GM23338 (cell line): ENCODE results near the gene PRKACA. TPM values are rescaled to one million over a fixed set of nuclear protein-coding genes. Genes with fewer than 3 reads are reported as not detected.

Source experiments
- ATAC-seq: fragments of 200-7000 bp; cut with Tn5 transposase; 3 replicates; pipeline ENCODE4 v1.9.1; 2020
- DNase-seq: peaks from one replicate; pipeline ENCODE4 v3.0.0-alpha.2; 2015; ENCODE audit warnings: low spot score
- H2AFZ ChIP-seq: fragments of 200-600 bp; sonication (generic); 2 replicates; pipeline ENCODE4 v1.8.0; 2016; ENCODE audit warnings: antibody characterized with exemption, mild to moderate bottlenecking, moderate library complexity
- H3F3A ChIP-seq: fragments of 200-600 bp; sonication (generic); replicated peaks from 2 replicates; pipeline ENCODE4 v1.8.0; 2017; ENCODE audit warnings: antibody characterized with exemption, mixed run types, low read depth
- H3K27ac ChIP-seq: fragments of 200-600 bp; sonication (generic); 2 replicates; pipeline ENCODE4 v1.6.1; 2016; ENCODE audit warnings: low read depth
- H3K27me3 ChIP-seq: fragments of 200-600 bp; sonication (generic); 2 replicates; pipeline ENCODE4 v1.8.0; 2016; ENCODE audit warnings: mild to moderate bottlenecking, mixed run types, moderate library complexity; ENCODE audit not compliant: insufficient read depth
- H3K36me3 ChIP-seq: fragments of 200-600 bp; sonication (generic); 2 replicates; pipeline ENCODE4 v1.8.0; 2016; ENCODE audit warnings: mild to moderate bottlenecking; ENCODE audit not compliant: insufficient read depth
- H3K4me1 ChIP-seq: fragments of 200-600 bp; sonication (generic); 2 replicates; pipeline ENCODE4 v1.8.0; 2016; ENCODE audit warnings: mild to moderate bottlenecking, moderate library complexity; ENCODE audit not compliant: insufficient read depth
- H3K4me2 ChIP-seq: fragments of 200-600 bp; sonication (generic); 2 replicates; pipeline ENCODE4 v1.7.1; 2017; ENCODE audit warnings: mixed run types
- H3K4me3 ChIP-seq: fragments of 200-600 bp; sonication (generic); 2 replicates; pipeline ENCODE4 v1.6.1; 2016; ENCODE audit warnings: mixed run types
- H3K79me2 ChIP-seq: fragments of 200-600 bp; sonication (generic); replicated peaks from 2 replicates; pipeline ENCODE4 v1.8.0; 2017; ENCODE audit warnings: mild to moderate bottlenecking; ENCODE audit not compliant: insufficient read depth
- H3K9me2 ChIP-seq: fragments of 200-600 bp; sonication (generic); 2 replicates; pipeline ENCODE4 v1.8.0; 2017; ENCODE audit not compliant: insufficient read depth
- H4K20me1 ChIP-seq: fragments of 200-600 bp; sonication (generic); replicated peaks from 2 replicates; pipeline ENCODE4 v1.8.0; 2017; ENCODE audit warnings: mild to moderate bottlenecking; ENCODE audit not compliant: insufficient read depth
- H3K27ac Mint-ChIP-seq: 2 replicates; pipeline ENCODE4 v1.8.0; 2020; ENCODE audit warnings: inconsistent platforms, mild to moderate bottlenecking, moderate library complexity, mixed read lengths
- H3K27me3 Mint-ChIP-seq: 3 replicates; pipeline ENCODE4 v1.8.0; 2022; ENCODE audit warnings: low read depth, mild to moderate bottlenecking, moderate library complexity, mixed read lengths, inconsistent platforms; ENCODE audit not compliant: insufficient read depth, poor library complexity
- H3K36me3 Mint-ChIP-seq: 3 replicates; pipeline ENCODE4 v1.8.0; 2021; ENCODE audit warnings: low read depth, mild to moderate bottlenecking, inconsistent platforms, moderate library complexity, mixed read lengths
- H3K4me1 Mint-ChIP-seq: 3 replicates; pipeline ENCODE4 v1.8.0; 2020; ENCODE audit warnings: mild to moderate bottlenecking, inconsistent platforms, mixed read lengths
- H3K4me3 Mint-ChIP-seq: 3 replicates; pipeline ENCODE4 v1.8.0; 2021; ENCODE audit warnings: moderate library complexity, mild to moderate bottlenecking, inconsistent platforms, mixed read lengths
- H3K9me3 Mint-ChIP-seq: 3 replicates; pipeline ENCODE4 v1.8.0; 2020; ENCODE audit warnings: moderate library complexity, mild to moderate bottlenecking, inconsistent platforms, mixed read lengths
- CREB1 ChIP-seq: fragments of 250-450 bp; sonication (Bioruptor Pico); IDR thresholded peaks from 2 replicates; pipeline ENCODE4 v1.5.0; 2020; ENCODE audit warnings: low read depth, mild to moderate bottlenecking, moderate library complexity
- CTCF ChIP-seq, 2 experiments: fragments of 200-600 bp in 1 of 2; sonication (generic) in 1 of 2; conservative IDR thresholded peaks; 2 replicates each; pipeline versions ENCODE4 v1.5.1 to v1.6.1; 2016 to 2017; ENCODE audit warnings: antibody characterized with exemption in 2 of 2, low read depth in 2 of 2, mild to moderate bottlenecking in 2 of 2, moderate library complexity in 1 of 2
- EZH2 ChIP-seq: fragments of 200-600 bp; sonication (generic); IDR thresholded peaks from one replicate; pipeline ENCODE4 v1.8.0; 2017; ENCODE audit warnings: antibody characterized with exemption, mild to moderate bottlenecking, low read depth; ENCODE audit not compliant: unreplicated experiment
- EZH2phosphoT487 ChIP-seq: fragments of 200-600 bp; sonication (generic); IDR thresholded peaks from one replicate; pipeline ENCODE4 v1.8.1; 2018; ENCODE audit warnings: antibody characterized with exemption; ENCODE audit not compliant: unreplicated experiment
- JUNB ChIP-seq: IDR thresholded peaks from one replicate; pipeline ENCODE4 v1.6.1; 2016; ENCODE audit warnings: antibody characterized with exemption; ENCODE audit not compliant: unreplicated experiment
- POLR2AphosphoS5 ChIP-seq: IDR thresholded peaks from 2 replicates; pipeline ENCODE4 v1.6.1; 2016; ENCODE audit warnings: antibody characterized with exemption, low read depth
- REST ChIP-seq: IDR thresholded peaks from one replicate; pipeline ENCODE4 v1.6.1; 2018; ENCODE audit warnings: antibody characterized with exemption; ENCODE audit not compliant: unreplicated experiment
- polyA plus RNA-seq: library from polyadenylated mRNA; unstranded; fragments of >200 nt; fragmentation: Nextera tagmentation; extraction: Ambion mirVana; gene quantifications from 2 replicates; pipeline ENCODE4 v1.2.1, GENCODE V29; 2016
- total RNA-seq: library from RNA; depleted of rRNA; stranded (reverse); fragments of >200 nt; shearing (Covaris generic); gene quantifications from 2 replicates; pipeline ENCODE4 v1.2.3, GENCODE V29; 2014

PRKACA gene
- total and polyA plus RNA-seq, 2 experiments from 2014 or later = 13.0 to 31.3 TPM

- H3K27ac Mint-ChIP-seq = no peak overlapping the region
- Histone ChIP-seq H3K4me1 (no peaks in the 10 kb centered on the region), H3K36me3 (no peaks in the 10 kb centered on the region), H4K20me1 (peaks cover 20% of the 10 kb centered on the region; the same call in 1 of the 2 replicates), H3K79me2 (no peaks in the 10 kb centered on the region), H3F3A (no peaks in the 10 kb centered on the region), H3K4me3 (no peak overlapping the region), H3K4me2 (no peak overlapping the region), H3K27ac (no peak overlapping the region), H2AFZ (no peak overlapping the region), H3K27me3 (no peaks in the 10 kb centered on the region), H3K9me2 (no peaks in the 10 kb centered on the region)
- no peak for DNase-seq
- no peak for TF ChIP-seq REST
- no peak for TF ChIP-seq EZH2phosphoT487
- peak; percentile 8; the same call in 1 of the 2 replicates for TF ChIP-seq POLR2AphosphoS5
- no peak for TF ChIP-seq EZH2
- ATAC-seq = no peak
- peaks cover 55% of the 10 kb centered on the region for H3K36me3 Mint-ChIP-seq
- H3K9me3 Mint-ChIP-seq = no peaks in the 10 kb centered on the region
- no peaks in the 10 kb centered on the region for H3K4me1 Mint-ChIP-seq
- no peak overlapping the region for H3K4me3 Mint-ChIP-seq
- H3K27me3 Mint-ChIP-seq = peaks cover 10% of the 10 kb centered on the region
These were observed 9.6 kb upstream of the PRKACA start for GRCh38 chr19:14127176-14127575.

- peaks cover 51% of the 10 kb centered on the region for H3K36me3 Mint-ChIP-seq
- peaks cover 9% of the 10 kb centered on the region for H3K4me1 Mint-ChIP-seq
- no peak overlapping the region for H3K4me2 ChIP-seq
- no peaks in the 10 kb centered on the region; the same call in 2 of the 3 replicates for H3K9me3 Mint-ChIP-seq
- no peaks in the 10 kb centered on the region for H3K9me2 ChIP-seq
- no peaks in the 10 kb centered on the region for H3K79me2 ChIP-seq
- H4K20me1 ChIP-seq = peaks cover 3% of the 10 kb centered on the region
- H3K4me3 Mint-ChIP-seq = no peak overlapping the region
- H2AFZ ChIP-seq = no peak overlapping the region
- TF ChIP-seq CTCF (conservative IDR thresholded peaks at IDR 0.05; ENCODE audit: low read depth in 2 of 2) (no peak), JUNB (no peak), CREB1 (CRISPR knock-in tag) (no peak), EZH2 (no peak)
- no peak overlapping the region for H3K27ac ChIP-seq
- no peak for DNase-seq
- H3K27ac Mint-ChIP-seq = no peak overlapping the region
- no peaks in the 10 kb centered on the region; the same call in 1 of the 2 replicates for H3K36me3 ChIP-seq
- no peaks in the 10 kb centered on the region for H3K27me3 ChIP-seq
- H3K27me3 Mint-ChIP-seq = peaks cover 21% of the 10 kb centered on the region
- ATAC-seq = no peak
- peaks cover 9% of the 10 kb centered on the region for H3K4me1 ChIP-seq
- no peak overlapping the region for H3K4me3 ChIP-seq
- peaks cover 15% of the 10 kb centered on the region; the same call in 1 of the 2 replicates for H3F3A ChIP-seq
These were observed 5.4 kb upstream of the PRKACA start for GRCh38 chr19:14122924-14123323.
